DND-41 (cell line): Measurements from ENCODE around the gene IRF5.

Source experiments
- ATAC-seq: fragments of 200-7000 bp; cut with Tn5 transposase; 3 replicates; pipeline ENCODE4 v1.9.1; 2021; ENCODE audit warnings: low read depth; ENCODE audit not compliant: insufficient read depth
- DNase-seq: peaks from one replicate; pipeline ENCODE4 v3.0.0-alpha.2; 2020
- H2AFZ ChIP-seq: 2 replicates; pipeline ENCODE4 v1.6.0; 2012; ENCODE audit warnings: low read depth, low read length
- H3K27ac ChIP-seq: 2 replicates; pipeline ENCODE4 v1.5.1; 2012; ENCODE audit warnings: low read length, inconsistent platforms
- H3K27me3 ChIP-seq: fragments of 200-600 bp; sonication (generic); 2 replicates; pipeline ENCODE4 v1.6.0; 2012; ENCODE audit warnings: low read length, mild to moderate bottlenecking, inconsistent platforms; ENCODE audit not compliant: insufficient read depth, poor library complexity
- H3K36me3 ChIP-seq: 2 replicates; pipeline ENCODE4 v1.5.1; 2012; ENCODE audit warnings: low read length, inconsistent platforms; ENCODE audit not compliant: insufficient read depth
- H3K4me1 ChIP-seq: 2 replicates; pipeline ENCODE4 v1.5.1; 2012; ENCODE audit warnings: mild to moderate bottlenecking, low read length; ENCODE audit not compliant: insufficient read depth
- H3K4me2 ChIP-seq: 2 replicates; pipeline ENCODE4 v1.6.0; 2012; ENCODE audit warnings: mild to moderate bottlenecking, moderate library complexity, low read length, inconsistent platforms; ENCODE audit not compliant: insufficient read depth
- H3K4me3 ChIP-seq, 2 experiments: fragments of 200-600 bp in 1 of 2; shearing (Covaris generic) in 1 of 2; 2 replicates each; pipeline ENCODE4 v1.5.1; 2012 to 2016; ENCODE audit warnings: inconsistent platforms in 2 of 2, low read length in 2 of 2, mild to moderate bottlenecking in 2 of 2, low read depth in 1 of 2, moderate library complexity in 1 of 2
- H3K79me2 ChIP-seq: 2 replicates; pipeline ENCODE4 v1.6.0; 2012; ENCODE audit warnings: low read length, inconsistent platforms; ENCODE audit not compliant: insufficient read depth
- H3K9ac ChIP-seq: 2 replicates; pipeline ENCODE4 v1.6.0; 2012; ENCODE audit warnings: low read depth, mild to moderate bottlenecking, inconsistent platforms, low read length, moderate library complexity
- H3K9me3 ChIP-seq: 2 replicates; pipeline ENCODE4 v1.5.1; 2012; ENCODE audit warnings: low read length, moderate library complexity, mild to moderate bottlenecking, inconsistent platforms; ENCODE audit not compliant: insufficient read depth, severe bottlenecking
- H4K20me1 ChIP-seq: 2 replicates; pipeline ENCODE4 v1.6.0; 2012; ENCODE audit warnings: low read length; ENCODE audit not compliant: insufficient read depth
- CTCF ChIP-seq: IDR thresholded peaks from 2 replicates; pipeline ENCODE4 v1.5.1; 2012; ENCODE audit warnings: borderline replicate concordance, low read length, moderate library complexity, mild to moderate bottlenecking; ENCODE audit not compliant: poor library complexity, severe bottlenecking; ENCODE audit errors: extremely low read depth
- EZH2 ChIP-seq: IDR thresholded peaks from 3 replicates; pipeline ENCODE4 v1.6.1; 2012; ENCODE audit warnings: borderline replicate concordance, low read depth, mild to moderate bottlenecking, moderate library complexity, low read length, inconsistent platforms; ENCODE audit not compliant: severe bottlenecking

The IRF5 gene

GRCh38 chr7:128928159-128928813 is 9.4 kb upstream of the IRF5 start:
- Histone ChIP-seq H3K4me1 (no peaks in the 10 kb centered on the region), H3K79me2 (no peaks in the 10 kb centered on the region), H3K27ac (no peak overlapping the region), H2AFZ (no peak overlapping the region), H3K4me3 (no peak overlapping the region), H3K4me2 (no peak overlapping the region), H3K36me3 (no peaks in the 10 kb centered on the region), H3K9me3 (no peaks in the 10 kb centered on the region), H4K20me1 (no peaks in the 10 kb centered on the region), H3K9ac (no peak overlapping the region), H3K27me3 (no peaks in the 10 kb centered on the region)
- no peak for ATAC-seq
- DNase-seq, result no peak
- TF ChIP-seq CTCF (no peak), EZH2 (no peak)

- Histone ChIP-seq H3K4me1 (no peaks in the 10 kb centered on the region), H3K79me2 (no peaks in the 10 kb centered on the region), H3K27ac (no peak overlapping the region), H3K9ac (no peak overlapping the region), H3K4me3 (no peak overlapping the region), H3K36me3 (no peaks in the 10 kb centered on the region), H4K20me1 (no peaks in the 10 kb centered on the region), H3K4me2 (no peak overlapping the region), H3K9me3 (no peaks in the 10 kb centered on the region), H2AFZ (no peak overlapping the region), H3K27me3 (no peaks in the 10 kb centered on the region)
- TF ChIP-seq CTCF (no peak), EZH2 (no peak)
- ATAC-seq, result no peak
- DNase-seq, result no peak
Measured at GRCh38 chr7:128928882-128929788, 8.6 kb upstream of the IRF5 start.

- Histone ChIP-seq H2AFZ (no peak overlapping the region), H3K4me1 (no peaks in the 10 kb centered on the region), H3K4me2 (no peak overlapping the region), H3K27ac (no peak overlapping the region), H3K4me3 (no peak overlapping the region), H3K9me3 (no peaks in the 10 kb centered on the region), H4K20me1 (no peaks in the 10 kb centered on the region), H3K79me2 (no peaks in the 10 kb centered on the region), H3K27me3 (no peaks in the 10 kb centered on the region), H3K9ac (no peak overlapping the region), H3K36me3 (no peaks in the 10 kb centered on the region)
- ATAC-seq, result no peak
- TF ChIP-seq CTCF (no peak), EZH2 (no peak)
- DNase-seq, result no peak
Measured at GRCh38 chr7:128931190-128931798, 6.4 kb upstream of the IRF5 start.
